ENCODE data around the gene PHRF1. TPM values are rescaled to one million over a fixed set of nuclear protein-coding genes. Genes with fewer than 3 reads are reported as not detected.

The PHRF1 gene
- total and polyA plus RNA-seq, 4 experiments from 2014 or later, result 0.93 to 54.5 (median 33.1) TPM

GRCh38 chr11:620935-621814 lies 44.9 kb downstream of the PHRF1 start:
- Mint-ChIP-seq H3K27ac (no peak overlapping the region), H3K4me3 (no peak overlapping the region), H3K36me3 (peaks cover 0 to 3% of the 10 kb centered on the region in 2 donors), H3K27me3 (peaks cover 1 to 5% of the 10 kb centered on the region in 2 donors), H3K9me3 (peaks cover 0 to 2% (median 0%) of the 10 kb centered on the region in 8 donors), H3K4me1 (peaks cover 0 to 5% (median 4%) of the 10 kb centered on the region in 4 donors)
- DNase-seq, result peak in 1 of 5 donors; percentile 35
- no peaks in the 10 kb centered on the region for H3K36me3 ChIP-seq (ENCODE audit: insufficient read depth, low read length)
- intact Hi-C loops (cut with micrococcal nuclease), result no loop called here
- no peak overlapping the region for H3K4me3 ChIP-seq (ENCODE audit: low read length in 2 of 2)
- POLR2A ChIA-PET (ENCODE audit: partially characterized antibody), result no interaction called here
- CTCF ChIA-PET (ENCODE audit: partially characterized antibody), result no interaction called here
- no peaks in the 10 kb centered on the region for H3K9me3 ChIP-seq (ENCODE audit: control insufficient read depth in 1 of 2, low read length in 2 of 2)
- H3K4me1 ChIP-seq (ENCODE audit: insufficient read depth, low read length), result peaks cover 5% of the 10 kb centered on the region
- H3K27ac ChIP-seq (ENCODE audit: low read depth, low read length), result no peak overlapping the region
- no peaks in the 10 kb centered on the region for H3K27me3 ChIP-seq (ENCODE audit: insufficient read depth, low read length)

- H3K27ac ChIP-seq (ENCODE audit: low read depth, low read length), result no peak overlapping the region
- no peak overlapping the region for H3K4me3 ChIP-seq (ENCODE audit: low read length in 2 of 2)
- H3K9me3 ChIP-seq (ENCODE audit: control insufficient read depth in 1 of 2, low read length in 2 of 2), result no peaks in the 10 kb centered on the region
- Mint-ChIP-seq H3K4me1 (no peaks in the 10 kb centered on the region), H3K27me3 (peaks cover 1 to 5% of the 10 kb centered on the region in 2 donors), H3K4me3 (peak overlapping the region in 1 of 8 donors; percentile 7), H3K36me3 (peaks cover 0 to 3% of the 10 kb centered on the region in 2 donors), H3K9me3 (no peaks in the 10 kb centered on the region), H3K27ac (peak overlapping the region in 2 of 7 donors; percentile 22 to 40)
- POLR2A ChIA-PET (ENCODE audit: partially characterized antibody), result no interaction called here
- H3K4me1 ChIP-seq (ENCODE audit: insufficient read depth, low read length), result no peaks in the 10 kb centered on the region
- DNase-seq, result peak in 1 of 5 donors; percentile 27
- intact Hi-C loops (cut with micrococcal nuclease), result no loop called here
- no peaks in the 10 kb centered on the region for H3K27me3 ChIP-seq (ENCODE audit: insufficient read depth, low read length)
- no peaks in the 10 kb centered on the region for H3K36me3 ChIP-seq (ENCODE audit: insufficient read depth, low read length)
- CTCF ChIA-PET (ENCODE audit: partially characterized antibody), result no interaction called here
These were observed 45.6 kb downstream of the PHRF1 start for GRCh38 chr11:621838-622237.

GRCh38 chr11:623349-623869 lies 47.1 kb downstream of the PHRF1 start:
- Histone ChIP-seq H3K9me3 (ENCODE audit: control insufficient read depth in 1 of 2, low read length in 2 of 2) (no peaks in the 10 kb centered on the region), H3K27ac (ENCODE audit: low read depth, low read length) (no peak overlapping the region), H3K27me3 (ENCODE audit: insufficient read depth, low read length) (no peaks in the 10 kb centered on the region), H3K4me3 (ENCODE audit: low read length in 2 of 2) (no peak overlapping the region), H3K36me3 (ENCODE audit: insufficient read depth, low read length) (no peaks in the 10 kb centered on the region), H3K4me1 (ENCODE audit: insufficient read depth, low read length) (peaks cover 3% of the 10 kb centered on the region)
- peak in 1 of 5 donors; percentile 35 for DNase-seq
- H3K27me3 Mint-ChIP-seq, result peaks cover 7 to 9% of the 10 kb centered on the region in 2 donors
- peaks cover 0 to 4% of the 10 kb centered on the region in 2 donors for H3K36me3 Mint-ChIP-seq
- peak overlapping the region in 1 of 7 donors; percentile 72 for H3K27ac Mint-ChIP-seq
- peaks cover 4 to 10% (median 5%) of the 10 kb centered on the region in 4 donors for H3K4me1 Mint-ChIP-seq
- H3K4me3 Mint-ChIP-seq, result no peak overlapping the region
- ChIA-PET POLR2A (ENCODE audit: partially characterized antibody) (no interaction called here), CTCF (ENCODE audit: partially characterized antibody) (no interaction called here)
- intact Hi-C loops (cut with micrococcal nuclease), result no loop called here
- H3K9me3 Mint-ChIP-seq, result peaks cover 0 to 2% (median 0%) of the 10 kb centered on the region in 8 donors

GRCh38 chr11:623999-624704 lies 47.9 kb downstream of the PHRF1 start:
- Mint-ChIP-seq H3K36me3 (peaks cover 0 to 6% of the 10 kb centered on the region in 2 donors), H3K27ac (no peak overlapping the region), H3K27me3 (peaks cover 9 to 12% of the 10 kb centered on the region in 2 donors), H3K4me1 (peaks cover 9 to 17% (median 12%) of the 10 kb centered on the region in 4 donors), H3K9me3 (peaks cover 0 to 4% (median 0%) of the 10 kb centered on the region in 8 donors), H3K4me3 (no peak overlapping the region)
- H3K27me3 ChIP-seq (ENCODE audit: insufficient read depth, low read length), result no peaks in the 10 kb centered on the region
- peaks cover 10% of the 10 kb centered on the region for H3K4me1 ChIP-seq (ENCODE audit: insufficient read depth, low read length)
- H3K9me3 ChIP-seq (ENCODE audit: control insufficient read depth in 1 of 2, low read length in 2 of 2), result no peaks in the 10 kb centered on the region
- POLR2A ChIA-PET (ENCODE audit: partially characterized antibody), result no interaction called here
- no peak overlapping the region for H3K27ac ChIP-seq (ENCODE audit: low read depth, low read length)
- H3K4me3 ChIP-seq (ENCODE audit: low read length in 2 of 2), result no peak overlapping the region
- CTCF ChIA-PET (ENCODE audit: partially characterized antibody), result no interaction called here
- peak in 1 of 5 donors; percentile 42 for DNase-seq
- intact Hi-C loops (cut with micrococcal nuclease), result no loop called here
- H3K36me3 ChIP-seq (ENCODE audit: insufficient read depth, low read length), result no peaks in the 10 kb centered on the region

GRCh38 chr11:624705-625635 lies 48.7 kb downstream of the PHRF1 start, which contains the start of gene CDHR5:
Gene CDHR5, minus strand, starts transcription at chr11:624955. Its CDS starts 53 bp downstream, at chr11:624902.
- no peak within 1 kb of the TSS for H3K27ac Mint-ChIP-seq
- peaks cover 14 to 23% (median 17%) of the 10 kb centered on the region in 4 donors for H3K4me1 Mint-ChIP-seq
- ChIA-PET CTCF (ENCODE audit: partially characterized antibody) (no interaction called here), POLR2A (ENCODE audit: partially characterized antibody) (no interaction called here)
- peaks cover 0 to 6% of the 10 kb centered on the region in 2 donors for H3K36me3 Mint-ChIP-seq
- no peaks in the 10 kb centered on the region for H3K36me3 ChIP-seq (ENCODE audit: insufficient read depth, low read length)
- no peaks in the 10 kb centered on the region for H3K27me3 ChIP-seq (ENCODE audit: insufficient read depth, low read length)
- H3K27me3 Mint-ChIP-seq, result peaks cover 12 to 17% of the 10 kb centered on the region in 2 donors
- H3K9me3 ChIP-seq (ENCODE audit: control insufficient read depth in 1 of 2, low read length in 2 of 2), result no peaks in the 10 kb centered on the region
- peak in 1 of 5 donors; percentile 36 for DNase-seq
- intact Hi-C loops (cut with micrococcal nuclease), result no loop called here
- peaks cover 15% of the 10 kb centered on the region for H3K4me1 ChIP-seq (ENCODE audit: insufficient read depth, low read length)
- H3K4me3 Mint-ChIP-seq, result no peak within 1 kb of the TSS
- H3K4me3 ChIP-seq (ENCODE audit: low read length in 2 of 2), result no peak within 1 kb of the TSS
- H3K27ac ChIP-seq (ENCODE audit: low read depth, low read length), result no peak within 1 kb of the TSS
- H3K9me3 Mint-ChIP-seq, result peaks cover 0 to 4% (median 0%) of the 10 kb centered on the region in 8 donors

GRCh38 chr11:625636-626268 lies 49.5 kb downstream of the PHRF1 start:
- intact Hi-C loops (cut with micrococcal nuclease), result no loop called here
- Mint-ChIP-seq H3K4me1 (peaks cover 14 to 23% (median 17%) of the 10 kb centered on the region in 4 donors), H3K27ac (no peak overlapping the region), H3K4me3 (no peak overlapping the region), H3K9me3 (peaks cover 0 to 4% (median 0%) of the 10 kb centered on the region in 8 donors), H3K27me3 (peaks cover 12 to 19% of the 10 kb centered on the region in 2 donors), H3K36me3 (peaks cover 0 to 6% of the 10 kb centered on the region in 2 donors)
- POLR2A ChIA-PET (ENCODE audit: partially characterized antibody), result interaction anchor here (1.1 kb wide), 1 partner anchor 10 kb away, joined by 4 read pairs; the partner anchor contains the start of gene IRF7
- Histone ChIP-seq H3K27ac (ENCODE audit: low read depth, low read length) (no peak overlapping the region), H3K27me3 (ENCODE audit: insufficient read depth, low read length) (no peaks in the 10 kb centered on the region), H3K9me3 (ENCODE audit: control insufficient read depth in 1 of 2, low read length in 2 of 2) (no peaks in the 10 kb centered on the region), H3K36me3 (ENCODE audit: insufficient read depth, low read length) (no peaks in the 10 kb centered on the region), H3K4me1 (ENCODE audit: insufficient read depth, low read length) (peaks cover 15% of the 10 kb centered on the region), H3K4me3 (ENCODE audit: low read length in 2 of 2) (no peak overlapping the region)
- DNase-seq, result peak in 1 of 5 donors; percentile 25
- CTCF ChIA-PET (ENCODE audit: partially characterized antibody), result no interaction called here
